Endometrial microvascular endothelial cells (primary cell): ENCODE measurements around the gene SRRM4. TPM values are rescaled to one million over a fixed set of nuclear protein-coding genes. Genes with fewer than 3 reads are reported as not detected.

Experiments
- in situ Hi-C: cut with HindIII; loops from 2 replicates; pipeline ENCODE4 v1.10.0; 2017; ENCODE audit warnings: low sequenced_read_pairs, low pct_unique_long_range_greater_than_20kb; ENCODE audit errors: inconsistent ontology term
- total RNA-seq: library from RNA; depleted of rRNA; stranded (reverse); fragments of >200 nt; gene quantifications from one replicate; pipeline ENCODE4 v1.2.3, GENCODE V29; 2015; ENCODE audit errors: inconsistent ontology term

The SRRM4 gene
- total RNA-seq, 1 donor from 2014 or later, result not detected

DNA sequence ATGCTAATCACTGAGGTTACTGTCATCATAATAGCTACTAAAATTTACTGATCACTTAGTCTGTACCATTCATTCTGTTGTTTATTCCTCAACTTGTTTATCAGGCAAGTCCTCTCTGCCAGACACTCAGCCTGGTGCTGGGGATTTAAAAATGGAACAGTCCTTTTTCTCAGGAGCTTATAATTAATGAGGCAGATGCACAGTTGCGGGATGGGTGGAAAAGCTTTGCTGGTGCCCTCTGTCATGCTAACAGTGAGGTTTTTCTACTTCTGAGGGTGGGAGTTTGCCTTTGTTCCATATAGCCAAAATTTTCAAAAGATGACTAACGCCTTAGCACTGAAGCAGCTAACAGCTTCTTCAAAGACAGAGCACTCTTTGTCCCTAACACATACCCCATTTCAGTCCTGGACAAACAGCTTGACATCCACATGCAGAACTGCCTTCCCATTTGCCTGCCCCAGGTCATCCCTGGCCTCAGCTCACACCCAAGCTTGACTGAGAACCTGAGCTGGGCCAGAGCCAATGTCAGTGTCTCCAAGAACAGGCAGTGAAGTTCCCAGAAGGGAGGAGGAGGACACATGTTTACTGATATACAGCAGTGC is 166.6 kb downstream of the SRRM4 start:
- in situ Hi-C loops, result no loop called here

DNA sequence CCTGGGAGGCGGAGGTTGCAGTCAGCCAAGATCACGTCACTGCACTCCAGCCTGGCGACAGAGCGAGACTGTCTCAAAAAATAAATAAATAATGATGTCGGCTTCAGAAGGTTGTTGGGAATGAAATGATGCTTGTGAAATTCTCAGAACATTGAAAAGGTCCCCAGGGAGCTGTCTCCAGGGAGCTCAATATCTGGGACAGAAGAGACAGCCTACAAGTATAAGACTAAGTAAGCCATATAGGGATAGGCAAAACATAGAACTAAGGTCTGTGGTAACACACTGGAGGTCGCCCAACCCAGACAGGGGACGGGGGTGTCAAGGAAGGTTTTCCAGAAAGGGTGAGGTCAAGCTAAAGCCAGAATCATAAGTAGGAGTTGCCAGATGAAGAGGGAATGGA is 167.9 kb downstream of the SRRM4 start:
- in situ Hi-C loops, result no loop called here

GRCh38 chr12:119151445-119152026 is 170.2 kb downstream of the SRRM4 start:
- in situ Hi-C loops, result no loop called here

DNA sequence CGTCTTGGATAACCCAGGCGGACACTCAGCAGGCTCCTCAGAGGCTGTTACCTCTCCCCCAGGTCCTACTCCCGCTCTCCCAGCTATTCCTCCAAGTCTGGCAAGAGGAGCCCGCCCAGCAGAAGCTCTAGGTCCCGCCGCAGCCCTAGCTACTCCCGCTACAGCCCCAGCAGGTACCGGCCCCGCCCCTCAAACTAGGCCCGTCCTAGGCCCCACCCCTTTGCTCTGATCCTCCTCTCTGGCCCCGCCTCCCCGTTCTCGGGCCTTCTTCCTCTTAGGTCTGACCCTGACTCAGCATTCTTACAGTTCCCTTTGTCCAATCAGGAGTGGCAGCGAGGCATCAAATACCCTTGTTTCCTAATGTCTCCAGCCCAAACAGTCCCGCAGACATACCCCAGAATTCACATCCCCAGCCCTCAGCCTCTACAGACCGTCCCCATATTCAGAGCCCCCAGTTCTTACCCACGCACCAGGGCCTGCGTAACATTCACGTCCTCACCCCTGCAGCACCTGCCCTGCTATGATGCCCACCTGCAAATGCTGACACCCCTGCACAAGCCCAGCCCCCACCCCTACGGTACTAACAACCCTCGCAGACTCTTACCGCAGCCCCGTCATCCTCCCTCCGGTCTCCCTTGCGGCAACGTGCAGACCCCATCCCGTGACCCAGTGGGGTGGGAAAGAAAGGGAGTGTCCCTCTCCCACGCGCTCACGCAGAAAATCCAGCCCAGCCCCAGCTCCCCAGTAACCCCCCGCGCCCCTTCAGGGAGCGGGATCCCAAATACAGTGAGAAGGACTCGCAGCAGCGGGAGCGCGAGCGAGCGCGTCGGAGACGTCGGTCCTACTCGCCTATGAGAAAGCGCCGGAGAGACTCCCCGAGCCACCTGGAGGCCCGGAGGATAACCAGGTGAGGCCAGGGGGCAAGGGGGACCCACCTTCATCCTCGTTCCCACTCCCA is 172.4 kb downstream of the SRRM4 start:
- in situ Hi-C loops, result no loop called here

DNA sequence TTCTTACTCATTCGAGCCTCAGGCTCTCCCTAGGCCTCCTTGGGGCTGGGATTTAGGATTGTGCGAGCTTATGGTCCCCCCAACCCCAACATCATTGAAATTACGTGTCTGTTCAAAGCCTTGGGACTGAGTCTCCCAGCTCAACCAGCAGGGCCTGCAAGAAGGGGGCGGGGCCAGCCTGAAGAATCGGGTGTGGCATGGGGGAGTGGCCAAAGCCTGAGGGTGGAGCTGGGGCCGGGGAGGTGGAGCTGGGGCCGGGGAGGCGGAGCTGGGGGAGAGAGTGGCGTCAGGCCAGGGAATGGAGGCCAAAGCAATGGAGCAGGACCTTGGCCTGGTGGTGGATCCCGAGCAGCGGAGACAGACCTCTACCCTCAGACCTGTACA is 173.1 kb downstream of the SRRM4 start:
- in situ Hi-C loops, result no loop called here

- in situ Hi-C loops, result no loop called here
Measured at GRCh38 chr12:119156401-119157044, 175.2 kb downstream of the SRRM4 start.

- in situ Hi-C loops, result no loop called here
Measured at GRCh38 chr12:119157528-119157927, 176.2 kb downstream of the SRRM4 start.

DNA sequence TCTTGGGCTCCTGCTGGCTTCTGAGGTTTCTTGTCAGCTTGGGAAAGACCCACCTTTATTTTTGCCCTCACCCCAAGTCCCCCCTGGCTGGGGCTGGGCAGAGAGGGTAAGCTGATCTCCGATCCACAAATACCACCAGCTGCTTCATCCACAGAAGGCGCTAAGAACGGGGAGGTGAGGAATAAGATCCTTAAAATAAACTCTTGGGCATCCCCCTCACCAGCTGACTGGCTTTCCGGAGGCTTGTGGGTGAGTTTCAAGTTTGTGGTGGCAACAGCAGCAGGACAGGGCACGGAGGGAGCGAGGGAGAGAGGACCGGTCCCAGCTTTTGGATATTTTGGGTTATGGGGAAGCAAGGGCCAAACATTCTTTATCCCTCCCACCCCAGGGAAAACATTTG is 176.6 kb downstream of the SRRM4 start:
- in situ Hi-C loops, result no loop called here

GRCh38 chr12:119158402-119158801 is 177.1 kb downstream of the SRRM4 start:
- in situ Hi-C loops, result no loop called here

- in situ Hi-C loops, result no loop called here
Measured at GRCh38 chr12:119159844-119160243, 178.5 kb downstream of the SRRM4 start.

- in situ Hi-C loops, result no loop called here
Measured at GRCh38 chr12:119167902-119168301, 186.6 kb downstream of the SRRM4 start.

DNA sequence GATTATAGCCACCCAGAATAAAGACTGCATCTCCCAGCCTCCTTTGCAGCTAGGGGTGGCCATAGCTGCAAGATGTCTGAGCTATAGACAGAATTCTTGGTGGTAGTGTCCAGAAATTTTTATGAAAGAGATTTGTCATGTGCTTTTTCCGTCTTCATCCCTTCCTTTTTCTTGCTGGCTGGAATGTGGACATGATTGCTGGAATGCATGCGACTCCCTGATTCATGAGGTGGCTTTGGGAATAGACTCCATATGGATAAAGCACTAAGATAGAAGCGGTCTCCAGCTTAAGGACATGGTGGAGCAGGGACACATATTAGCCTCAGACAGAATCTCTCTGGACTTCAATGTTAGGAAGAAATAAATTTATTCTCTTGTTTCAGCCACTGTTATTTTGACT is 187.4 kb downstream of the SRRM4 start:
- in situ Hi-C loops, result no loop called here

DNA sequence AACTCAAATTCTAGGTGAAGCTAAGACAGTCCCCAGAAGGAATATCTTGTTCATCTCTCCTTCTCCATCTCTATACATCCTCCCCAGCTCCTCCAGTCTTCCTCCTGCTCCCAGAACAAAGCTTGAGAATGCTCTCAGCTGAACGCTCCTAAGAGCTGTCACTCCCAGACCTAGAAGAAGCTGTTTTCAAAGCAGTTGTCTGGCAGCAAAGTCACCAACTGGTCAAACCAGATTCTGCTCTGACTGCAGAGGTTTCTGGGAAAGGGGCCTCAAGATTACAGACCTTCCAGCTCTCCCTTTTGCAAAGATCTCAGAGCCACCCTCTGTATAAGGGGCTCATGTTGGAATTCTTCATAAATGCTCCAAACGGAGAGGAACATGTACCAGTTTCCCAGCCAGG is 187.8 kb downstream of the SRRM4 start:
- in situ Hi-C loops, result no loop called here

DNA sequence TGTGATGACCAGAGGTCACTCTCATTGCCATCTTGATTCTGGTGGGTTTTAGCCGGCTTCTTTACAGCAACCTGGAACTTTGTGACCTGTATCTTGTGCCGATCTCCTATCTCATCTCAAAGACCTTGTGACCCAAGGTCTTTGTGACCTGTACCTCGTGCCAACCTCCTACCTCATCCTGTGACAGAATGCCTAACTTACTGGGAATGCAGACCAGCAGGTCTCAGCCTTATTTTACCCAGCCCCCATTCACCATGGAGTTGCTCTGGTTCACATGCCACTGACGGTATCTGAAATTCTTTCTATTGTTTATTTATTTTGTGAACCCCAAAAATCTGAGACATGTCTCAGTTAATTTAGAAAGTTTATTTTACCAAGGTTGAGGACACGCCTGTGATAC is 189.9 kb downstream of the SRRM4 start:
- in situ Hi-C loops, result no loop called here

DNA sequence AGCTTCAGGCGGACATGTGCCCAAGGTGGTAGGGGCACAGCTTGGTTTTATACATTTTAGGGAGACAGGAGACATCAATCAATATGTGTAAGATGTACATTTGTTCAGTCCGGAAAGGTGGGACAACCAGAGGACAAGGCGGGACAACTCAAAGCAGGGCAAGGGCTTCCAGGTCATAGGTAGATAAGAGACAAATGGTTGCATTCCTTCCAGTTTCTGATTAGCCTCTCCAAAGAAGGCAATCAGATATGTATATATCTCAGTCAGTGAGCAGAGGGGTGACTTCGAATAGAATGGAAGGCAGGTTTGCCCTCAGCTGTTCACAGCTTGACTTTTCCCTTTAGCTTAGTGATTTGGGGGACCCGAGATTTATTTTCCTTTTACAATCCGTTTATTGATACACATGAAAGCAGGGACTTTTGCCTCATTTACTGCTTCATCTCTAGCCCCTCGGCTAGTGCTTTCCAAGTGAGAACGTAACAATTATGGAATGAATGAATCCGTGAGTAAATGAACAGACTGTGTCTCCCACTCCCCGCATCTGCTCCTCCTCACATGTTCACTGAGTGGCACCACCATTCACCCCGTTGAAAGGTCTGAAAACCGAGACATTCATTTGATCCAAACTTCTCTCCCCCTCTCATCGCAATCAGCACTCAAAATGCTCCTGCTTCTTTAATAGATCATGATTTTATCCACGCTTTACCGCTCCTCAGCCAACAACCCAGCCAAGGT is 190.5 kb downstream of the SRRM4 start:
- in situ Hi-C loops, result no loop called here

DNA sequence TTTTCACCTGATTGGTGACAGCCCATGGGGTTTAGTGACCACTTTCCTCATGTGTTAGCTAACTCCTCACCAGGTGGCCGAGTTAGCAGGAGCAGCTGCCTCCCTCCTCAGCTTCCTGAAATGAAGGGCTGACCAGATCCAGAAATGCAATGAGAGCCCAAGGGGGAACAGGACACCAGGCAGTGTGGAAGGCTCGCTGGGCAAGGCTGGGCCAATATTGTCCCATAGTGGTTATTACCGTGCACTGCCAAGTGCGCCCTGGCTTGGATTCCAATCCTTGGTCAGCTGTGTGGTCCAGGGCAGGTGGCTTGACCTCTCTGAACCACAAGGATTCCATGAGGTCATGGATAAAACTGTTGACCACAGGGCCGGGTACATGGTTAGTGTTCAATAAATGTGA is 193.7 kb downstream of the SRRM4 start:
- in situ Hi-C loops, result no loop called here

DNA sequence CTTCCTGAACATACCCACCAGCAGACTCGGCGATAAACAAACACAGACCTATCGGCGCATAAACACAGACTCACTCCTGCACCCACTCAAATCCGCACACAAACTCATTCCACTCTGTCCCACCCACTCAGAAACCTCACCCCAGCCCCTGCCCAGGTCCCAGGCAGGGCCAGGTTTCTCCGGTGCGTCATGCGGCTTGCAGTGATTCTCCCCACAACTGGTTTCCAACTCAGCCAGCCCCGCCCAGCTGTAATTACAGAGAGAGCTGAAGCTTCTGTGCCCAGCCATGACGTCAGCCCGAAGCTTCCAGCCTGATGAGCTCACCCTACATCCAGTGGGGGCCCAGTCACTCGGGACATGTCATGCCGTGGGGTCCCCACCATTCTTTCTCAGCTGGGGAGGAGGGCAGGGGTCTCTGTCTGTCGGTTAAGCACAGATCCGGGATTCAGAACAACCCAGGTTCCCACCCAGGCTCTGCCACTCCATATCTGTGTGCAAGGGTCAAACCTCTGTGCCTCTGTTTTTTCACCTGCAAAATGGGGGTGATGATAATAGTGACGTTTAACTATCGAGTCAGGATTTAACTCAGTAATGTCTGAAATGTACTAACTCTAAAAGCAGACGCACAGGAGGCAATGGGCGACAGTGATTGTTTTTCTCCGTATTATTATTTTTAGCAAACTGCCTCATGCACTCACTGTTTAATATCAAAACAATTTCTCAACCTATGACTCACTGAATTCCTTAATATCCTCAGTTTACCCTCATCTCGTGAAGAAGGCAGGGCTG is 195.1 kb downstream of the SRRM4 start:
- in situ Hi-C loops, result no loop called here

- in situ Hi-C loops, result no loop called here
Measured at GRCh38 chr12:119177056-119177325, 195.7 kb downstream of the SRRM4 start.
